ENCODE results near the gene MAP4K3.

GRCh38 chr2:39443009-39443408 lies 5.9 kb upstream of the MAP4K3 start:
- TF ChIP-seq, protein P1, sequence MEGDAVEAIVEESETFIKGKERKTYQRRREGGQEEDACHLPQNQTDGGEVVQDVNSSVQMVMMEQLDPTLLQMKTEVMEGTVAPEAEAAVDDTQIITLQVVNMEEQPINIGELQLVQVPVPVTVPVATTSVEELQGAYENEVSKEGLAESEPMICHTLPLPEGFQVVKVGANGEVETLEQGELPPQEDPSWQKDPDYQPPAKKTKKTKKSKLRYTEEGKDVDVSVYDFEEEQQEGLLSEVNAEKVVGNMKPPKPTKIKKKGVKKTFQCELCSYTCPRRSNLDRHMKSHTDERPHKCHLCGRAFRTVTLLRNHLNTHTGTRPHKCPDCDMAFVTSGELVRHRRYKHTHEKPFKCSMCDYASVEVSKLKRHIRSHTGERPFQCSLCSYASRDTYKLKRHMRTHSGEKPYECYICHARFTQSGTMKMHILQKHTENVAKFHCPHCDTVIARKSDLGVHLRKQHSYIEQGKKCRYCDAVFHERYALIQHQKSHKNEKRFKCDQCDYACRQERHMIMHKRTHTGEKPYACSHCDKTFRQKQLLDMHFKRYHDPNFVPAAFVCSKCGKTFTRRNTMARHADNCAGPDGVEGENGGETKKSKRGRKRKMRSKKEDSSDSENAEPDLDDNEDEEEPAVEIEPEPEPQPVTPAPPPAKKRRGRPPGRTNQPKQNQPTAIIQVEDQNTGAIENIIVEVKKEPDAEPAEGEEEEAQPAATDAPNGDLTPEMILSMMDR (IDR thresholded peaks at IDR 0.05) = no peak
- no peak for TF ChIP-seq POLR2A (IDR thresholded peaks at IDR 0.05)

Measured in thyroid gland (tissue), 4 donors.